ENCODE results near the gene ACYP2.
A peak's percentile ranks its signal among the peaks of the same experiment; 100 is the strongest.

ACYP2 gene

DNA sequence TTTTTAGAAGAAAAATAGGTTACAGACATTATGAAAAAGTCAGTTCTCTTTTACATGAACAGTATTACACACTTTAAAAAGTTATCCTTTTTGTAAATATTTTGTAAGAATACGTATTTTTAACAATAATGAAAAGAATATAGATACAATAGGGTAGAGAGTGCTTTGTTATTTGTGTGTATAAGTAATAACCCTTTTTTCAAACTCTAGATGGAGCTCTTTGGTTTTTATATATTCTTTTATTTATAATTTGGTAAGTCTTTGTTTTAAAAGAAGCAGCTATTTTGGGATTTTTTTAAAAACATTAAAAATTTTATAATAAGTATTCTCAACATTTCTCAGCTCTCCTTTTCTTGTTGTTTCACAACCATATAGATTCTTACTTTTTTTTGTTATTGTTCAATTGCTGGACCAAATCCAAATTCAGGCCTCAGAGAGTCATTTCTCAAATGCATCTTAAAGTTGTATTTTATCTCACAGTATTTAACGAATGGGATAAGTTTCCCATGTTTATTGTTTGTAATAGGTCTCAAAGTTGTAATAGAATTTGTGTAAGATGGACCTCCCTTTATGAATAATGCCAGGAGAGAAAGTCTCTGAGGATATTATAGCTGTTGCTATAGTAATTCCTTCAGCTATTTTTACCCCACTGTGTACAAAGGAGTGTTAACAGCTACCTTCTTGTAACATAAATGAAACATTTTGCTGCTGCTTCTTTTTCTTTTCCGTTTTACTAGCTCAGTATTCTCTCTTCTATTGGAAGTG lies 46.4 kb downstream of the ACYP2 start:
- no peak for DNase-seq

DNA sequence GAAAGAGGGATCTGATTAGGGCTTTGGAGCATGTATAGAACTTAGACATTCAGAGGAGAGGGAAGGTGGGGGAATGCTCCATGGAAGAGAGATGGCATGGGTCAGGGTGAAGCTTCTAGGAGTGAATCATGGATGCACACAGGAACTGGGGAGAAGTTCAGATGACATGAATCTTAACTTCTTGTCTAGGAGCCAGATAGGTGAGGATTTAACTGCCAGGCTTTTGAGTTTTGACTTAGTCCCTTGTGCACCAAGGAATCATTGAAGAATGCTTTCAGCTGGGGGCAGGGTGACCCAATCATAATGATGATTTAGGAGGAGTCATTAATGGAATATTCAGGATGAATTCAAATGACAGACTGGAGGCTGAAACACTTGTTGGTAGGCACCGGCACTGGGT lies 48.7 kb downstream of the ACYP2 start:
- no peak for DNase-seq

- no peak for DNase-seq
These were observed 50.8 kb downstream of the ACYP2 start for GRCh38 chr2:54166121-54166773.

DNA sequence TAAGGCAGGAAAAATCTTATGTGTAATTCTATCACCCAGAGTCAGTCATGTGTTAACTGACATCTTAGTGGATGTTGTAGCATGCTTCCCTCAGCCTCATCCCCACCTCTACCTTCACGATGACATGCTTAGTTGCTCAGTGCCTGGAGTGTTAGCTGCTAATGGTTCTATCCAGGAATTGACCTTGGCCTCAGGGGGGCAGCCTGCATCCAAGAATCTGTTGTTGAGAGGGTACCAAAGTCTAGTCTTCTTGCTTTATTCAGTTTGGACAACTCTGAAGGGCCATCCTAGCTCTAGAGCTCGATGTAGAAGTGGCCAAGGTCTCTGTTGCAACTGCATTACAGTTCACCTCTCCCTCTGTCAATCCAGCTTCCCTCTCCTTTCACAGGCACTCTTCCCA lies 61.2 kb downstream of the ACYP2 start:
- peak in 1 of 2 experiments; percentile 16 for DNase-seq

- DNase-seq: no peak
These were observed 67.9 kb downstream of the ACYP2 start for GRCh38 chr2:54183281-54183680.

DNA sequence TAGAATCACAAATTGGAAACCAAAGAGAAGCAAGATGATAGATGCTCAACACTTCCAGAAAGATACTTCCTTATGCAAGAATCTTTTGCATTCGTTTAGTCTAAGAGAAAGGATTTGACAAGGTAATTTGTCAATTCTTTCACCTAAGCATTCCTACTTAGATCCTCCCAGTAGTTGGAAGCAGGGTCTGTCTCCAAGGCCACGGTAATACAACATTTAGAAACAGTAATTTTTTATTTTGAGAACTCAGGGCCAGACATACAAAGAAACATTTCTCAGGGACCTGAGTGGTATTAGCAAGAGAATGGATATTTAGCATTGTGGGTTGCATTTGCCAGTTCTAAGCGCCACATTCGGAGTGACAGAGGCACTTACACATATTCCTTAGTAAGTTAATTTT lies 68.6 kb downstream of the ACYP2 start:
- DNase-seq: no peak

DNA sequence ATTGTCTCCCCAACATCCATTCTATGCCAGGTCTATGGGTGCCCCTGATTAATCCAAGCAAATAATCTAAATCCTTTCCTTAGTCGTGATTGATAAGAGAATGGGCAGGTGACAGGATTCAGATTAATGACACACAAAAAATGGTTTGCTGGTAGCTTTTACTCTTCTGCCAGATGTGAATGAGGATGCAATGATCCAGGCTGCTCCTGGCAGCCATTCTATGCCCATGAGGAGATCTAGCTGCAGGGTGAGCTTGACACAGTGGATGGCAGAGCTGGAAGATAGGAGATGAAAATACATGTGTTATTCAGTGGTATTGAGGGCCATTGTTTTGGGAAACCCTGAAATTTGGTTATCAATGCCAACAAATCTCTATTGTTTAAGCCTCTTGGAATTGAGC lies 69.7 kb downstream of the ACYP2 start:
- DNase-seq: no peak

DNA sequence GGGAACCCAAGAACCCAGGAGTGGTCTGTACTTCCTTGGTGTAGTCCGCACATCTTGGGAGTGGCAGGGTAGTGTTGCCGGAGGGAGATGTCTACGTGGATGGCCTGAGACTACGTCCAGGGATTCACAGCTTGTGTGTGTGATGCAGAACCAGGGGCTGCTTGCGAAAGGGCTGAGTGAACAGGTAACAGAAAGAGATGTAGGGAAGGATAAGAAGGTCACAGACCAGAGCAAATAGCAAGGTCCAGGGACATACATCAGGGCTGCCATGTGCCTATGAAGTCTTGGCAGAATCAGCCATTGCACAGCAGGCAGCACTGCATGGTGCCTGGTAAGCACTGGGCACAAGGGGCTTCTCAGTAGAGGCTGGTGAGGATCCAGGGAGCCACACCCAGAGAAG lies 71.9 kb downstream of the ACYP2 start:
- no peak for DNase-seq

DNA sequence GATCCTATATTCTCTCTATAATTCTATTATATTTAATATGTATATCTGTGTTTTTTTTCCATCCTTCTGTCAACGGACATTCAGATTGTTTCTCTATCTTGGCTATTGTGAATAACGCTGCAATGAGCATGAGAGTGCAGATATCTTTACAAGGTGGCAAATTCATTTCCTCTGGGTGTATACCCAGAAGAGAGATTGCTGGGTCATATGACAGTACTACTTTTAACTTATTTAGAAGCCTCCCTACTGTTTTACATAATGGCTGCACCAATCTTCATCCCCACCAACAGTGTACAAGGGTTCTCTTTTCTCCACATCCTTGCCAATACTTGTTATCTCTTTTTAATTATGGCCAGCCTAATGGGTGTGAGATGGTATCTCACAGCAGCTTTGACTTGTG lies 74.1 kb downstream of the ACYP2 start:
- DNase-seq: no peak

DNA sequence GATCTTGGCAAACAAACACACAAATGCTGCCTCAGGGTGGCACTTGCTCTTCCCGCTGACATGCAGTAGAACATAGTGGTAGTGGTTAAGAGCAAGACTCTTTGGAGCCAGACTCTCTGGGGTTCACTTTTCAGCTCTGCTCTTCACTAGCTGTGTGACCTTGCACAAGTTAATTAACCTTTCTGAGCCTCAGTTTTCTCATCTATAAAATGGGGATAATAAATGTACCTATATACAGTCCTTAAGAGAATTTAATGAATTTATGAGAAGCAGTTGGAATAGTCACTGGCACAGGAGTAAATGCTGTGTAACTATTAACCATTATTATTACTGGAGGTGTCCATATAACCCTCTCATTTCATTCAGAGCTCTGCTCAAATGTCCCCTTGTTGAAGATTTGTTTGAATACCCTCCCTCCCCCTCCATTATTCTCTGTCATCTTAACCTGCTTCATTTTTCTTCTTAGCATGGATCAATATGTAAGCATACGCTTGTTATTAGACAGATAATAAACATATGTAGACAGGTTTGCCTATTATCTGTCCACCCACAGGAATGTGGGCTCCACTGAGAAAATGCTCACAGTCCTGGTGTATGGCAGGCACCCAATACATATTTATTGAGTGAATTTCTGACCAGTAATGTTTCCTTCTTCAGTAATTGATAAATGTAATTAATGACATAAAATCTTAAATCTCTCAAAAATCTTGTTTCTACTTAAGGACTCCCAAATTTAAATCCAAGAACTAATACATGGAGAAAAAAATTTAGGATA lies 76.1 kb downstream of the ACYP2 start:
- no peak for DNase-seq

GRCh38 chr2:54194761-54195750 lies 79.6 kb downstream of the ACYP2 start:
- no peak for DNase-seq

GRCh38 chr2:54196646-54197045 lies 81.2 kb downstream of the ACYP2 start:
- no peak for DNase-seq

- no peak for DNase-seq
These were observed 89.1 kb downstream of the ACYP2 start for GRCh38 chr2:54204476-54204875.

DNA sequence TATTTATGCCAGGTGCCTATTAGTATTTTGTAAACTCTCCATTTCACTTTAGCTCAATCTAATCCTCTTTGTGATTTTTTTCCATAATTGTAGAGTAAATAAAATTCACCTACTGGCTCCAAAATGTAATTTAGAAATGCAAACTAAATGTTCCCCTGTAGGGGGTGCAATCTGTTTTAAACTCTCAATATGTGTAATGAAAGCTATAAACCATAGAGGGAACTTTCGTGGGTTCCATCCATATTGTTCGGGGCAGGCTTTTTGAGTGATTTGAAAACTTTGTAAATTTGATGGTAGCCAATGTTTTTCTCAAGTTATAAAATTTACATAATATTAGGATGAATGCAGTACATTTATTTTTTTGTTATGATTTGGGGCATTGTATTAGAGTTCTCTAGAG lies 91.2 kb downstream of the ACYP2 start:
- peak in 1 of 2 experiments; percentile 21 for DNase-seq

- no peak for DNase-seq
These were observed 92.3 kb downstream of the ACYP2 start for GRCh38 chr2:54207666-54208195.

DNA sequence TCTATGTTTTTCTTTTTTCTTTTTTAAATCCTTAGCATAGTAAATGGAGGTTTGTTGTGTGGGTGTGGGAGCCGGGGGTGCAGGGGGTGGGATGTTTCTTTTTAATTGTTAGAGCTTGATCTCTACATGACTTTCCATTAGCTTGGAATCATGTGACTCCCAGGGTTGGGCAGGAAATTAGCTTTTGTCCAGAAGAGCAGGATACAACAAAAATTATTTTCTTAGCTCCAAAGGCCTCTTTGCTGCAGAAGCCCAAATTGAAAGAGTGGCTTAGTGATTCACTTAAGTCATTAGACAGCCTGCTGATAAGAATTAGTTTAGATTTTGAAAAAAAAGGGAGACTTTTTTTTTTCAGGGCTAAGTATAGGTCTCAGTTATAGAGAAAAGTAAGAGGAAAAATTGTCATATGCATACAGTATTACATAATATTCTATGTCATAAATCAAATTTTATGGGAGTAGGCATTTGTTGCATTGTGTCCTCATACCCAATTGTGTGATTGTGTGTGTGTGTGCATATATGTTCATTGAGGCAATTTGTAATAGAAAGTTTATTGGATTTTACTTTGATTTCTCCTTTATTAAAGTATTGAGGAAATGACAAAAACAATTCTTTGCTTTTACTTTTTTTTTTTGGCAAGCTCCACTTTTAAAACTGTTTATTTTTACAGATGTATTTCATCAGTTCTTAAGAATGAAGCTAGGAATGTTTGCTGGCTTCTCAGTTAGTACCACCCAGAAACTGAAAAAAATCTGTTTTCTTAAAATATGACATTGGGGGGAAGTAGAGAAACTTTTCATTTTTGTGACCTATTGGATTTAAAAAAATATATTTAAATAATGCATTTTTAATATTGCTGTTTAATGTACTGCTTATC lies 93.2 kb downstream of the ACYP2 start:
- DNase-seq: no peak

- DNase-seq: no peak
These were observed 94.0 kb downstream of the ACYP2 start for GRCh38 chr2:54209379-54209778.

- peak; percentile 30 to 80 for DNase-seq
These were observed 97.0 kb downstream of the ACYP2 start for GRCh38 chr2:54212456-54212855.

GRCh38 chr2:54213082-54213481 lies 97.7 kb downstream of the ACYP2 start:
- no peak for DNase-seq

DNA sequence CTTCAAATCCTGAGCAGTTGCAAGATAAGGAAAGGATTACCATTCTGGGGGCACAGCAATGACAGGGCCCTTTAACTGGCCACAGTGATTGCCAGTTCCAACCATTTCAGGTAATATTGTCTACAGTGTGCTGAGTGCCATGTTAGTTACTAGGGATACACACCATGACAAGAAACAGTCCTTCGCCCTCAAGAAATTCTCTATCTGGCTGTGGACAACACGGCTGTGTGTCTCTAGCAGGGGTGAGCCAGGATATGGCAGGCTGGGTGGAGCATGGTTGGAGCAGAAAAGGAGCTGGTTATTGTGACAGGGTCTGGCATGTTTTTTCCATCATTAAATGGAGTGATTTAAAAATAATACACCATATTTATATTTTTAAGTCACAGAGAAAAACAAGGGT lies 109.6 kb downstream of the ACYP2 start:
- DNase-seq: no peak

GRCh38 chr2:54226260-54226659 lies 110.8 kb downstream of the ACYP2 start:
- DNase-seq: no peak

Data from SW 1271 (cell line).